Measurements from ENCODE around the gene GFPT1. TPM values are rescaled to one million over a fixed set of nuclear protein-coding genes. Genes with fewer than 3 reads are reported as not detected.
A peak's percentile ranks its signal among the peaks of the same experiment; 100 is the strongest.
"Not testable (repeated sequence)": the region's sequence is repeated elsewhere in the genome, so short reads cannot be mapped to it uniquely, and the experiment has no call there.

GFPT1 gene
- polyA plus RNA-seq (ENCODE audit: insufficient read length in 3 of 3): 10 to 100 TPM; 36.0 to 41.9 (median 40.1) TPM
- long read RNA-seq, donor 1, full-length matches to known transcripts: 4 of 9 reads
- long read RNA-seq, donor 1, partial matches to known transcripts: 5 of 9 reads
- long read RNA-seq, donor 1, other reads (novel, unspliced or antisense): 0 of 9 reads
- long read RNA-seq, donor 2, partial matches to known transcripts: 5 of 5 reads
- long read RNA-seq, donor 2, other reads (novel, unspliced or antisense): 0 of 5 reads
- long read RNA-seq, donor 3, full-length matches to known transcripts: 7 of 7 reads
- long read RNA-seq, donor 3, partial matches to known transcripts: 0 of 7 reads
- long read RNA-seq, donor 3, other reads (novel, unspliced or antisense): 0 of 7 reads
- long read RNA-seq, donor 4, full-length matches to known transcripts: 4 of 4 reads
- long read RNA-seq, donor 4, partial matches to known transcripts: 0 of 4 reads
- long read RNA-seq, donor 4, other reads (novel, unspliced or antisense): 0 of 4 reads
- long read RNA-seq, donor 5: 0 reads
- long read RNA-seq, donor 6, full-length matches to known transcripts: 7 of 13 reads
- long read RNA-seq, donor 6, partial matches to known transcripts: 6 of 13 reads
- long read RNA-seq, donor 6, other reads (novel, unspliced or antisense): 0 of 13 reads
- long read RNA-seq, donor 7, full-length matches to known transcripts: 8 of 26 reads
- long read RNA-seq, donor 7, partial matches to known transcripts: 18 of 26 reads
- long read RNA-seq, donor 7, other reads (novel, unspliced or antisense): 0 of 26 reads
- long read RNA-seq, donor 8, full-length matches to known transcripts: 12 of 22 reads
- long read RNA-seq, donor 8, partial matches to known transcripts: 10 of 22 reads
- long read RNA-seq, donor 8, other reads (novel, unspliced or antisense): 0 of 22 reads
- long read RNA-seq, donor 9, full-length matches to known transcripts: 4 of 18 reads
- long read RNA-seq, donor 9, partial matches to known transcripts: 14 of 18 reads
- long read RNA-seq, donor 9, other reads (novel, unspliced or antisense): 0 of 18 reads
- long read RNA-seq, donor 10, full-length matches to known transcripts: 7 of 7 reads
- long read RNA-seq, donor 10, partial matches to known transcripts: 0 of 7 reads
- long read RNA-seq, donor 10, other reads (novel, unspliced or antisense): 0 of 7 reads
- long read RNA-seq, donor 11, full-length matches to known transcripts: 8 of 8 reads
- long read RNA-seq, donor 11, partial matches to known transcripts: 0 of 8 reads
- long read RNA-seq, donor 11, other reads (novel, unspliced or antisense): 0 of 8 reads
- long read RNA-seq, donor 12, full-length matches to known transcripts: 3 of 3 reads
- long read RNA-seq, donor 12, partial matches to known transcripts: 0 of 3 reads
- long read RNA-seq, donor 12, other reads (novel, unspliced or antisense): 0 of 3 reads
- long read RNA-seq, donor 13, full-length matches to known transcripts: 11 of 35 reads
- long read RNA-seq, donor 13, partial matches to known transcripts: 24 of 35 reads
- long read RNA-seq, donor 13, other reads (novel, unspliced or antisense): 0 of 35 reads
- long read RNA-seq, donor 14, full-length matches to known transcripts: 8 of 8 reads
- long read RNA-seq, donor 14, partial matches to known transcripts: 0 of 8 reads
- long read RNA-seq, donor 14, other reads (novel, unspliced or antisense): 0 of 8 reads
- long read RNA-seq, donor 15, full-length matches to known transcripts: 5 of 5 reads
- long read RNA-seq, donor 15, partial matches to known transcripts: 0 of 5 reads
- long read RNA-seq, donor 15, other reads (novel, unspliced or antisense): 0 of 5 reads
- long read RNA-seq, donor 16, full-length matches to known transcripts: 12 of 21 reads
- long read RNA-seq, donor 16, partial matches to known transcripts: 9 of 21 reads
- long read RNA-seq, donor 16, other reads (novel, unspliced or antisense): 0 of 21 reads

GRCh38 chr2:69386789-69387734 is at the start of gene GFPT1:
Gene GFPT1, minus strand, starts transcription at chr2:69387227. Its CDS starts 156 bp downstream, at chr2:69387071.
- DNase-seq (ENCODE audit: extremely low read depth in 1 of 11, low read depth in 9 of 11, low spot score in 4 of 11): peak; percentile 81 to 94 (median 91)

GRCh38 chr2:69436596-69436937 is 49.5 kb upstream of the GFPT1 start:
- DNase-seq (ENCODE audit: extremely low read depth in 1 of 11, low read depth in 9 of 11, low spot score in 4 of 11): peak in 7 of 11 donors; percentile 13 to 62 (median 35)

GRCh38 chr2:69434753-69435152 is 47.7 kb upstream of the GFPT1 start:
- DNase-seq (ENCODE audit: extremely low read depth in 1 of 11, low read depth in 9 of 11, low spot score in 4 of 11): no peak

GRCh38 chr2:69429491-69430183 is 42.6 kb upstream of the GFPT1 start:
- DNase-seq (ENCODE audit: extremely low read depth in 1 of 11, low read depth in 9 of 11, low spot score in 4 of 11): no peak

DNA sequence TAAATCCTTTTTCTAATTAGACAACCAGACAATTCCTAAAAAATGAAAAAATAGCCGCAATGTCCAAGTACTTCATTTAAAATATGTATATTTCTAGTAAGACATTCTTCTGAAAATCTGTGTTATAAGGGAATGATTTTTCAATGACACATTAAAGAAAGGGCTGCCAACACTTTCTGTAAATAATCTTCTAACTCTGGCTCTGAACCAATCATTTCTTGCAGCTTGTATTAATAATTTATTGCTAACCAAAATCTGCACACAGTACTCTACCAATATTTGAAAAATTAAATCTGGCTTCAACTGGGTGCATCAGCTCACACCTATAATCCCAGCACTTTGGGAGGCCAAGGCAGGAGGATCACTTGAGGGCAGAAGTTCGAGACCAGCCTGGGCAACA is 42.0 kb upstream of the GFPT1 start:
- DNase-seq (ENCODE audit: extremely low read depth in 1 of 11, low read depth in 9 of 11, low spot score in 4 of 11): no peak

GRCh38 chr2:69424419-69424818 is 37.4 kb upstream of the GFPT1 start:
- no peak for DNase-seq (ENCODE audit: extremely low read depth in 1 of 11, low read depth in 9 of 11, low spot score in 4 of 11)

GRCh38 chr2:69422198-69422597 is 35.2 kb upstream of the GFPT1 start:
- DNase-seq (ENCODE audit: extremely low read depth in 1 of 11, low read depth in 9 of 11, low spot score in 4 of 11): no peak

GRCh38 chr2:69419111-69419510 is 32.1 kb upstream of the GFPT1 start:
- not testable (repeated sequence) for DNase-seq (ENCODE audit: extremely low read depth in 1 of 11, low read depth in 9 of 11, low spot score in 4 of 11)

GRCh38 chr2:69416147-69416546 is 29.1 kb upstream of the GFPT1 start:
- no peak for DNase-seq (ENCODE audit: extremely low read depth in 1 of 11, low read depth in 9 of 11, low spot score in 4 of 11)

DNA sequence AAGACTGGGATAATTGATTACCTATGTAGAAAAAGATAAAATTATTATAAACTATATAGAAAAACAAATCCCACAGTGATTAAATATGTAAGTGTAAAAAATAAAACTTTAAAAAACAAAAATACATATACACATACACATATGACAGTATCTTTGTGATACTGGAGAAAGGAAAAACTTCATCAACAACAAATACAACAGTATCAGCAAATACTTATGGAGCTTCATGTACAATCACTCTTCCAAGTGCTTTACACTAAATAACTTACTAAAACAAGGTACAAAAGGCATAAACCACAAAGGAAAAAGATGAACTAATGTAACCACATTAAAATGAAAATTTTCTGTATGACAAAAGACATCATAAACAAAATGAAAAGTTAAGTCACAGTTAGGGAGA is 24.1 kb upstream of the GFPT1 start:
- no peak for DNase-seq (ENCODE audit: extremely low read depth in 1 of 11, low read depth in 9 of 11, low spot score in 4 of 11)

DNA sequence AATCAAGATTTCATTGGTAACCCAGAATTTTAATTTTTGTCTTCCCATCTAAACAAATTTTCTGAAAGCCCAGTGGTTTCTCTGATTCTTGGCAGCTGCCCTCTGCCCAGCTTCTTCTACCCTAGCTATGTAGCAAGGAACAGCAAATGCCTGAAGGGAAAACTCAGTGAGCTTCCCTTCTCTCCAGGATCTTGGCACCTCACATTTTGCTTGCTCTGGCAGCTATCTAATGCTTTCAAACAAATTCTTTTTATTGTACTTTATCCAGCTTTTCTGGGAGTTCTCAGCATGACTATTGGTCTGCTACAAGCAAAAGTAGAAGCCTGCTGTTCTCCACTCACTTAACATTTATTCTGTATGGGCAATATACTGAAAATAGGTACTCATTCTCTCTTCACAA is 18.3 kb upstream of the GFPT1 start:
- DNase-seq (ENCODE audit: extremely low read depth in 1 of 11, low read depth in 9 of 11, low spot score in 4 of 11): no peak

GRCh38 chr2:69400121-69400520 is 13.1 kb upstream of the GFPT1 start:
- DNase-seq (ENCODE audit: extremely low read depth in 1 of 11, low read depth in 9 of 11, low spot score in 4 of 11): no peak

DNA sequence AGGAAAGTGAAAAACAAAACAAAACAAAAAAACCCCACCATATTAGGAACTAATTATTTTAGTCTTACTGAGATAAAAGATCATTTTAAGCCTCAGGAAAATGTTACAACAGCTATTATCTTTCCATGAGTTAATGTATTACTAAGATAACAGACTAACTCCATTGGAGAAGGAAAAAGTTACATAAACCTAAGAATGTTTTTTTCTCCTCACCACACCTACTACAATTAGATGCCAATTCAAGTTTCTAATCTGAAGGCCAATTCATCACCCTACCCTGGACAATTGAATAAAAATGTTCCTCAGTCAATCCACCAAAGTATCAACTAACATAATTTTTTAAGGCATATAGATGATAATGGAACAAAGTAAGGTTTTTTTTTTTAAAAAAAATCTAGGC is 10.2 kb upstream of the GFPT1 start:
- DNase-seq (ENCODE audit: extremely low read depth in 1 of 11, low read depth in 9 of 11, low spot score in 4 of 11): no peak

- DNase-seq (ENCODE audit: extremely low read depth in 1 of 11, low read depth in 9 of 11, low spot score in 4 of 11): no peak
Measured at GRCh38 chr2:69395866-69396265, 8.8 kb upstream of the GFPT1 start.

DNA sequence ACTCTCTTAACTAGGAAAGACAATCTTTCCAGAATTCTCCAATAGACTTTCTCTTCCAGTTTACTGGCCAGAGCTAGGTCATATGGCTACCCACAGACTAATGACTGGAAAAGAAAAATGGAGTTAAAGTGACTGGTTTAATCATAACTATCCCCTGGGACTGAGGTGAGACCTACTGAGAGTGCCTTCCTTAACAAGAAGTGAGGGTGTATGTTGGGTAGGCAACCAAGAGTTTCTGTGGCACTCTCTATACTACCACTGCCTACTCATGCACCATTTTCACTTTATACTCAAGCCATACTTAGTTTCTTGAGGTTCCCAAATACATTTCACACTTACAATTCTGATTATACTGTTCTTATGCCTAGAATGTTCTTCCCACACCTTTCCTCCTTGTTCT is 6.9 kb upstream of the GFPT1 start:
- no peak for DNase-seq (ENCODE audit: extremely low read depth in 1 of 11, low read depth in 9 of 11, low spot score in 4 of 11)

DNA sequence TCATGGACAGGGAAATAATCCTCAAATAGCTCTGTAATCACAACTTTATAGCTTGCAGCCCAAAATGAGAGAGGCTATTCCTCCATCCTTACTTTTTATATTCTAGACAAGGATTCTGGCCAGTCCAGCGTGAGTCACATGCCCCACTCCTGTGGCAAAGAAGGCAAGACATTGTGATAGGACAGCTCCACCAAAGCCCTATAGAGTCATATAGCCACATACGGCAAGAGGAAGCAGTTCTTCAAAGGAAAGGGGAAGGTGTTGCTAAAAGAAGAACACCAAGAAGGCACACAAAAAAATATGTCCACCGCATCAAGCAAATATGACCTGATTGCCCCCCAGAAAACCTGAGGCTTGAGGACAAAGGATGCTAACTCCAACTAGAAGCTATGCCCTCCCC is 3.4 kb upstream of the GFPT1 start:
- no peak for DNase-seq (ENCODE audit: extremely low read depth in 1 of 11, low read depth in 9 of 11, low spot score in 4 of 11)
